ENCODE results near the gene CTNNA3. TPM values are rescaled to one million over a fixed set of nuclear protein-coding genes. Genes with fewer than 3 reads are reported as not detected.

Gene CTNNA3
- total RNA-seq, 2 donors from 2014 or later, result under 0.01 to 0.33 TPM

DNA sequence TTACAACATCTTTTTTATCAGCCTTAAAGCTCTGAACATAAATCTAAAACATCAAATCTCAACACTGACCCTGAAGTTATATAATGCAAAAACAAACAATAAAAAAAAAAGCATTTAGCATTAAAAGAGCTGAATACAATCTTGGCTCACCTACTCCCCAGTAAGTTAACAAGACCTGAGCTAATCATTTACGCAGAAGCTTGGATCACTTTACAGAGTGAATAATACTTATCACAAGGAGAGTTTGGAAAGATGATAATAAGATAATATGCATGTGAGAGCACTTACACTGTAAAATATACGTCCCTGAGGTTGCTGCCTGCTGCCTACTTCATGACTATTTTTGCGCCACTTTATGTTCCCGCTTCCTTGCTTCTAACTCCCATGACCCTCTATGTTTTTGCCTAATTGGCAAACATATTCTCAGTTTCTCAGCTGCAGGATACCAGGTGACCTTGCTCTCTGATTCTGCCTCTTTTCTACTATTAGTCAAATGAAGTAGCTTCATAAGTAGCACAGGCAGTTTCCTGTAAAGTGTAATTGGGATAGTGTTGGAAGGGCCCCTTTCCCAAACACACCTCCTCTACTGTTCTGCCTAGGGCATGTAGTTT, 436.6 kb downstream of the CTNNA3 start:
- DNase-seq, result no peak

DNA sequence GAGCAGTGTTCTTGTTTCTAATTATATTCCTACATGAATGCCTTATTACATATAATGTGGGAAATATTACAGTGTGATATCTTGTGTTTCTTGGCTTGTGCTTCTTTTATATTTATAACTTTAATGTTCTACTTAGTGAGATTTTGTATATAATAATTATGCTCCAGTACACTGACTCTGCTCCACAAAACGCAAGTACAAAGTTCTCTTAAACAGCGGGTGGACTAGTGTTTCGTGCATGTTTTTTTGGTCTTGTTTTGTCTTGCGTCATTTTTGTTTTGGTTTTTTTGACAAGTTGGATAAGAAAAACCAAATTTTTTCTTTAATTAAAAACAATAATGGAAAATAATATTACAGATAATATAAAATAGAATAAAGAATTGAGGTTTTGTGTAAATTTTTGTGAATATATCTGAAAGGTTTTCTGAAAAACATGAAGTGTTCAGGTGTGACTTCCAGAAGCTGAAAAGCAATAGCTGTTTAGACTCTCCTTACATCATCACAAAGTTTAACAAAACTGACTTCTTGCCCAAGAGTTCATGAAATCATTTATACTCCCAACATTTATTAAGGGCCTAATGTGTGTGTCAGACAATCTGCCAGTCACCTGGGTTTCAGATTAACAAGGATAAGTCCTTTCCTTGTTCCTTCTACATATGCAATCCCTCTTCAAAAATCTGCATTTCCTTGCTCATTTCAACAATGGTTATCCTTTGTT, 438.4 kb downstream of the CTNNA3 start:
- ATAC-seq (peak; percentile 24), DNase-seq (no peak)
- Histone ChIP-seq H3K27ac (peak overlapping the region in 2 of 4 donors; percentile 2 to 8), H3K27me3 (no peaks in the 10 kb centered on the region), H3K9me3 (no peaks in the 10 kb centered on the region), H3K4me1 (peaks cover 19% of the 10 kb centered on the region), H3K4me3 (no peak overlapping the region), H3K36me3 (replicated peaks in 1 of 2; ENCODE audit: insufficient read depth in 1 of 2, low read depth in 2 of 2) (no peaks in the 10 kb centered on the region)
- 37 to 52% methylated on average over 4 of the region's 4 CpGs for WGBS, 2 donors
- intact Hi-C loops (cut with DNase I), result no loop called here
- TF ChIP-seq POLR2A (IDR thresholded peaks at IDR 0.05), result no peak
- TF ChIP-seq, protein P1, sequence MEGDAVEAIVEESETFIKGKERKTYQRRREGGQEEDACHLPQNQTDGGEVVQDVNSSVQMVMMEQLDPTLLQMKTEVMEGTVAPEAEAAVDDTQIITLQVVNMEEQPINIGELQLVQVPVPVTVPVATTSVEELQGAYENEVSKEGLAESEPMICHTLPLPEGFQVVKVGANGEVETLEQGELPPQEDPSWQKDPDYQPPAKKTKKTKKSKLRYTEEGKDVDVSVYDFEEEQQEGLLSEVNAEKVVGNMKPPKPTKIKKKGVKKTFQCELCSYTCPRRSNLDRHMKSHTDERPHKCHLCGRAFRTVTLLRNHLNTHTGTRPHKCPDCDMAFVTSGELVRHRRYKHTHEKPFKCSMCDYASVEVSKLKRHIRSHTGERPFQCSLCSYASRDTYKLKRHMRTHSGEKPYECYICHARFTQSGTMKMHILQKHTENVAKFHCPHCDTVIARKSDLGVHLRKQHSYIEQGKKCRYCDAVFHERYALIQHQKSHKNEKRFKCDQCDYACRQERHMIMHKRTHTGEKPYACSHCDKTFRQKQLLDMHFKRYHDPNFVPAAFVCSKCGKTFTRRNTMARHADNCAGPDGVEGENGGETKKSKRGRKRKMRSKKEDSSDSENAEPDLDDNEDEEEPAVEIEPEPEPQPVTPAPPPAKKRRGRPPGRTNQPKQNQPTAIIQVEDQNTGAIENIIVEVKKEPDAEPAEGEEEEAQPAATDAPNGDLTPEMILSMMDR (IDR thresholded peaks at IDR 0.05), result no peak

More for the DNA sequence above, 436.6 kb downstream of the CTNNA3 start:
- intact Hi-C loops (cut with DNase I), result no loop called here
- peak; percentile 42 for ATAC-seq
- H3K27ac ChIP-seq, result no peak overlapping the region
- 29 to 37% methylated on average over 4 of the region's 4 CpGs for WGBS, 2 donors
- H3K36me3 ChIP-seq (replicated peaks in 1 of 2; ENCODE audit: insufficient read depth in 1 of 2, low read depth in 2 of 2), result no peaks in the 10 kb centered on the region
- H3K4me1 ChIP-seq, result peaks cover 19% of the 10 kb centered on the region
- no peaks in the 10 kb centered on the region for H3K9me3 ChIP-seq
- H3K27me3 ChIP-seq, result no peaks in the 10 kb centered on the region
- no peak overlapping the region for H3K4me3 ChIP-seq
- TF ChIP-seq POLR2A (IDR thresholded peaks at IDR 0.05), result no peak

GRCh38 chr10:67257018-67257417, 439.0 kb downstream of the CTNNA3 start:
- ATAC-seq (peak; percentile 62), DNase-seq (no peak)
- Histone ChIP-seq H3K27me3 (no peaks in the 10 kb centered on the region), H3K36me3 (replicated peaks in 1 of 2; ENCODE audit: insufficient read depth in 1 of 2, low read depth in 2 of 2) (no peaks in the 10 kb centered on the region), H3K4me3 (no peak overlapping the region), H3K9me3 (no peaks in the 10 kb centered on the region), H3K27ac (peak overlapping the region in 2 of 4 donors; percentile 2 to 8), H3K4me1 (peaks cover 19% of the 10 kb centered on the region)
- intact Hi-C loops (cut with DNase I), result no loop called here
- WGBS, 2 donors, result 11 to 17% methylated on average over 2 of the region's 2 CpGs
- TF ChIP-seq, protein P1 (IDR thresholded peaks at IDR 0.05), result no peak
- no peak for TF ChIP-seq POLR2A (IDR thresholded peaks at IDR 0.05)

GRCh38 chr10:67250686-67251085, 445.3 kb downstream of the CTNNA3 start:
- ATAC-seq (no peak), DNase-seq (no peak)
- intact Hi-C loops (cut with DNase I), result no loop called here
- TF ChIP-seq, protein P1 (IDR thresholded peaks at IDR 0.05), result no peak
- no peak for TF ChIP-seq POLR2A (IDR thresholded peaks at IDR 0.05)
- H3K4me3 ChIP-seq, result no peak overlapping the region
- no peaks in the 10 kb centered on the region for H3K36me3 ChIP-seq (replicated peaks in 1 of 2; ENCODE audit: insufficient read depth in 1 of 2, low read depth in 2 of 2)
- no peaks in the 10 kb centered on the region for H3K9me3 ChIP-seq
- no peaks in the 10 kb centered on the region for H3K4me1 ChIP-seq
- no peaks in the 10 kb centered on the region for H3K27me3 ChIP-seq
- no peak overlapping the region for H3K27ac ChIP-seq
- 70 to 79% methylated on average over 1 of the region's 1 CpG for WGBS, 2 donors

DNA sequence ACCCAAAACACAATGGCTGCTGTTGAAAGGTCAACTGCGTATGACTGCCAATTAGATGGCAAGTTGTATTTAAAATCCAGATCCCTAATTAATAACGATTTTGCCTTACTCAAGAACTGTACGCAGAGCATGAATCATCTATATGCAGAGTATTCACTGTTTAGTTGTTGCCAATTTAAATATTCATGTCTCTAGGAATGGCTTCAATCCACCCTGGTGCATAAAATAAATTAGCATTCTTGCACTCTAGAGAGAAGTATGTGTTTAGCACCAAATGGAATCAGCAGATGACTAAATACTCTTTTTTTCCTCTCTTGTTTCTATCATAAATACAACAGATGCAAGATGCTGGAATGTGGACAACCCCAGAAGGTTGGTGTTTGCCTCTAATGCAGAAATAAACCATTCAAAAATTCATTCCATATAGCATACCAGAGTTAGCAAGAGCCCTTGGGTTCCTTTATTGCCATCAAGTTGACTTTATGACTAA, 449.9 kb downstream of the CTNNA3 start:
- no peaks in the 10 kb centered on the region for H3K9me3 ChIP-seq
- H3K4me1 ChIP-seq, result no peaks in the 10 kb centered on the region
- no peak overlapping the region for H3K27ac ChIP-seq
- no peak overlapping the region for H3K4me3 ChIP-seq
- 83 to 86% methylated on average over 3 of the region's 3 CpGs for WGBS, 2 donors
- no peaks in the 10 kb centered on the region for H3K27me3 ChIP-seq
- H3K36me3 ChIP-seq (replicated peaks in 1 of 2; ENCODE audit: insufficient read depth in 1 of 2, low read depth in 2 of 2), result no peaks in the 10 kb centered on the region
- TF ChIP-seq, protein P1 (IDR thresholded peaks at IDR 0.05), result no peak
- TF ChIP-seq POLR2A (IDR thresholded peaks at IDR 0.05), result no peak
- intact Hi-C loops (cut with DNase I), result no loop called here
- ATAC-seq, result no peak
- no peak for DNase-seq
